Activated B cell treated with CpG ODN at 0.5 μM for 24 hours (primary cell): ENCODE measurements around the gene PGAP3. TPM values are rescaled to one million over a fixed set of nuclear protein-coding genes. Genes with fewer than 3 reads are reported as not detected.

Source experiments
- ATAC-seq: fragments of 200-7000 bp; cut with Tn5 transposase; one replicate; pipeline ENCODE4 v1.10.0; 2021; ENCODE audit warnings: low read depth, mild to moderate bottlenecking, moderate library complexity
- CTCF ChIA-PET: fragments of 350-600 bp; sonication (Branson Sonifier 250); formaldehyde crosslinking; loops from one replicate; lab custom pipeline; 2021; ENCODE audit warnings: antibody characterized with exemption; lab: Charles Lee
- POLR2A ChIA-PET: fragments of 350-600 bp; sonication (Branson Sonifier 250); formaldehyde crosslinking; loops from one replicate; lab custom pipeline; 2021; ENCODE audit warnings: antibody characterized with exemption; lab: Charles Lee
- DNase-seq: peaks from one replicate; pipeline ENCODE4 v3.0.0; 2022
- H3K27ac Mint-ChIP-seq: one replicate; pipeline ENCODE4 v1.8.0; 2020; ENCODE audit warnings: mixed read lengths
- H3K27me3 Mint-ChIP-seq: one replicate; pipeline ENCODE4 v1.8.0; 2021; ENCODE audit warnings: mixed read lengths
- H3K36me3 Mint-ChIP-seq: one replicate; pipeline ENCODE4 v1.8.0; 2021; ENCODE audit warnings: low read depth, mixed read lengths
- H3K4me1 Mint-ChIP-seq: one replicate; pipeline ENCODE4 v1.8.0; 2021; ENCODE audit warnings: mixed read lengths
- H3K4me3 Mint-ChIP-seq: one replicate; pipeline ENCODE4 v1.8.0; 2020; ENCODE audit warnings: mild to moderate bottlenecking, mixed read lengths
- H3K9me3 Mint-ChIP-seq: one replicate; pipeline ENCODE4 v1.8.0; 2020; ENCODE audit warnings: mixed read lengths
- CTCF ChIP-seq: fragments of 200-600 bp; IDR thresholded peaks from one replicate; pipeline ENCODE4 v1.8.0; 2022; ENCODE audit warnings: antibody characterized with exemption, mild to moderate bottlenecking
- intact Hi-C: fragments of 100-400 bp; cut with micrococcal nuclease; formaldehyde crosslinking; loops from one replicate; pipeline ENCODE4 v1.15.1; 2024
- total RNA-seq: library from RNA; stranded (reverse); gene quantifications from 2 replicates; pipeline ENCODE4 v1.2.3, GENCODE V29; 2022

PGAP3 gene
- total RNA-seq, 1 donor from 2014 or later: 24.0 TPM

DNA sequence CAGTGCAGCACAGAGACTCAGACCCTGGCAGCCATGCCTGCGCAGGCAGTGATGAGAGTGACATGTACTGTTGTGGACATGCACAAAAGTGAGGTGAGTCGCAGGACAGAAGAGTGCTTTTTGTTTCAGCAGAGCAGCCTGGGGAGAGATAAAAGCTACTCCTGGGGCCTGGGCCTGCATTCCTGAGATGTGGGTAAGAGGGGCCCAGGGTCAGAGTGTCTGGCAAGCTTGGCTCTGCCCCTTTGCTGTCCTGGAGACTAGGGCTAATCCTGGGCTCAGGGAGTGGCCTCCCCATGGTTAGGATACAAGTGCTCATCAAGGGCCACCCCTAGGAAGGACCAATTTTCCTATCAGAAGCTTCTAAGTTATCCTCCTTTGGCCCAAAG, 7.2 kb upstream of the PGAP3 start:
- Mint-ChIP-seq H3K27ac (no peak overlapping the region), H3K4me1 (peaks cover 4% of the 10 kb centered on the region), H3K36me3 (peaks cover 2% of the 10 kb centered on the region), H3K4me3 (no peak overlapping the region), H3K9me3 (no peaks in the 10 kb centered on the region), H3K27me3 (peaks cover 14% of the 10 kb centered on the region)
- TF ChIP-seq CTCF: no peak
- DNase-seq (no peak), ATAC-seq (no peak)
- CTCF ChIA-PET: no interaction called here
- POLR2A ChIA-PET: no interaction called here
- intact Hi-C loops: no loop called here

DNA sequence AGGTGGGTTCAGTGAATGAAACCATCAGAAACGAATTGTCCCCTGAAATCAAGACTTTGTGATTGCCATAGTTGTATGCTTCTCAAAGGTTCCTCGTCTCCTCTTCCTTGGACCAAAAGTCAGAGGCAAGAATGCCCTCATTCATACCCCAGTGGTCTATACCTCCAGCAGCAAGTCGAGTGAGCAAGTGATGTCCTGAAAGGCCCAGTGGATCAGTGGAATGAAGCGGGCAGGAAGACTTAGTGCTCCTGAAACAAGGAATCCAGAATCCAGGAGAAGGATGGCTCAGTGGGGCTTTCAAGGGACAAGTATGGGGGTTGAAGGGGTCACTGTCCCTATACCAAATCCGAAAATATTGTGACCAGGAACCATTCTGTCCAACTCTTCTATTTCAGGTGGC, 6.7 kb upstream of the PGAP3 start:
- peaks cover 2% of the 10 kb centered on the region for H3K36me3 Mint-ChIP-seq
- H3K27ac Mint-ChIP-seq: no peak overlapping the region
- no peak for DNase-seq
- ChIA-PET POLR2A (no interaction called here), CTCF (no interaction called here)
- no peak for TF ChIP-seq CTCF
- peaks cover 1% of the 10 kb centered on the region for H3K4me1 Mint-ChIP-seq
- H3K9me3 Mint-ChIP-seq: no peaks in the 10 kb centered on the region
- no peak for ATAC-seq
- intact Hi-C loops: no loop called here
- peaks cover 11% of the 10 kb centered on the region for H3K27me3 Mint-ChIP-seq
- no peak overlapping the region for H3K4me3 Mint-ChIP-seq

DNA sequence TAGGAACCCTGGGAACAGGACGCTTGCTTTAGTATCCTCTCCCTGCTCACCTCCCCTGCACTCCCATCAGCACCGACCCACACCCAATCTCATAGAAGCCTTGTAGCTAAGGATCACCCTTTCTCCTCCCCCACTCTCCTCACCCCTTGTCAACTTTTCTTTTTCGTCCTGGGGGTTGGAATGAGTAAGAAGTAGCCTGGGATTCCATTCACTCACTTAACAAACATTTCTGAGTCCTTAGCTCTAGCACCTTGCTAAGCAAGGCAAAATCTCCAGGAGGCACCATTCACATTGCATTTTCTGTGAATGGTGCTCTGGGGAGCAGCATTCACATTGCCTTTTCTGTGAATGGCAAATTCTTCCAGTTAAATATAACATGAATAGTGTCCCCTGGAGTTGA, 1.1 kb upstream of the PGAP3 start:
- Mint-ChIP-seq H3K4me1 (peaks cover 18% of the 10 kb centered on the region), H3K27me3 (no peaks in the 10 kb centered on the region), H3K27ac (peak overlapping the region; percentile 97), H3K36me3 (peaks cover 21% of the 10 kb centered on the region), H3K9me3 (no peaks in the 10 kb centered on the region), H3K4me3 (peak overlapping the region; percentile 99)
- DNase-seq (no peak), ATAC-seq (no peak)
- TF ChIP-seq CTCF: no peak
- intact Hi-C loops: loop anchor here (5.0 kb wide), 2 partner anchors 173 to 263 kb away; partner anchors contain the start of gene IKZF3
- ChIA-PET CTCF (interaction anchor here (1.2 to 2.1 kb wide), 2 partner anchors 14 to 41 kb away, joined by 4 to 6 read pairs; partner anchors contain the start of gene MIEN1), POLR2A (interaction anchor here (0.7 to 2.9 kb wide), 5 partner anchors 9 to 143 kb away, joined by 4 to 25 read pairs (median 22); partner anchors contain the start of genes MIEN1 and STARD3)

- no peaks in the 10 kb centered on the region for H3K9me3 Mint-ChIP-seq
Observed at GRCh38 chr17:39688475-39688835, 598 bp upstream of the PGAP3 start.

More at GRCh38 chr17:39688475-39688835, 598 bp upstream of the PGAP3 start:
- POLR2A ChIA-PET: interaction anchor here (0.7 to 2.9 kb wide), 17 partner anchors 9 to 292 kb away, joined by 3 to 25 read pairs (median 6); partner anchors contain the start of genes IKZF3, MIEN1, PNMT and PSMD3
- no peak for DNase-seq
- Mint-ChIP-seq H3K36me3 (peaks cover 22% of the 10 kb centered on the region), H3K4me1 (peaks cover 18% of the 10 kb centered on the region), H3K27me3 (no peaks in the 10 kb centered on the region), H3K4me3 (peak overlapping the region; percentile 99), H3K27ac (peak overlapping the region; percentile 97)
- CTCF ChIA-PET: interaction anchor here (1.0 to 2.1 kb wide), 5 partner anchors 13 to 89 kb away, joined by 3 to 6 read pairs (median 4); partner anchors contain the start of genes MIEN1 and PNMT
- TF ChIP-seq CTCF: no peak
- intact Hi-C loops: loop anchor here (5.0 kb wide), 2 partner anchors 174 to 264 kb away; partner anchors contain the start of gene IKZF3
- no peak for ATAC-seq
